ENCODE results near the gene TOM1L1. TPM values are rescaled to one million over a fixed set of nuclear protein-coding genes. Genes with fewer than 3 reads are reported as not detected.

The TOM1L1 gene
- total RNA-seq, 5 donors from 2014 or later (not counting 1 experiment from before 2014, with no cell fraction given) = 0.26 to 0.67 (median 0.49) TPM; not detected in 1

DNA sequence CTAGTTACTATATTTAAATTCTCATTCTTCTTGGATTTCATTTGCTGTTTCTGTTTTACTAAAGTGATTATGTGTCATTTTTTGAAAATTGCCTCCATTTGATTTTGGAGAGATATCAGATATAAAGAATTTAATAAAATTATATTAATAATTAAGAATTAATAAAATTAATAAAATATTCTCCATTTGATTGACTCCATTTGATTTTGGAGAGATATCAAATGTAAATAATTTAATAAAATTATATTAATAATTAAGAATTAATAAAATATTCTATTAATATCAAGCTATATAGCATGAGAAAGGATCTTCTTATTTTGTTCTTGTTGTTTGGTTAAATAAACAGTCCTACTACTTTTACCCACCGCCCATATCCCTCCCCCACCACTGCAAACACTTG is 90.9 kb downstream of the TOM1L1 start:
- ATAC-seq (replicated peaks in 1 of 4) (no peak), DNase-seq (no peak)
- no peaks in the 10 kb centered on the region for H3K9me3 Mint-ChIP-seq
- CTCF ChIA-PET = interaction anchor here (0.9 to 3.9 kb wide), 9 partner anchors 14 to 523 kb away, joined by 3 to 35 read pairs (median 5); no protein-coding TSS in a partner anchor
- no peak overlapping the region for H3K27ac ChIP-seq (ENCODE audit: low read length)
- POLR2A ChIA-PET = no interaction called here
- H3K4me3 ChIP-seq (ENCODE audit: control insufficient read depth in 1 of 2, extremely low read depth in 1 of 2, low read length in 1 of 2) = no peak overlapping the region
- no peaks in the 10 kb centered on the region for H3K9me3 ChIP-seq
- no peaks in the 10 kb centered on the region for H3K4me1 ChIP-seq (ENCODE audit: control insufficient read depth in 1 of 2, extremely low read depth in 1 of 2, insufficient read depth in 2 of 2, low read length in 2 of 2)
- peaks cover 21% of the 10 kb centered on the region for H3K36me3 Mint-ChIP-seq
- no peaks in the 10 kb centered on the region for H3K27me3 ChIP-seq (replicated peaks in 1 of 2; ENCODE audit: control insufficient read depth in 2 of 2, extremely low read depth in 1 of 2, insufficient read depth in 2 of 2, low read length in 1 of 2)
- H3K27me3 Mint-ChIP-seq = no peaks in the 10 kb centered on the region
- H3K4me1 Mint-ChIP-seq = no peaks in the 10 kb centered on the region
- H3K27ac Mint-ChIP-seq = no peak overlapping the region
- peaks cover 0 to 2% of the 10 kb centered on the region in 2 donors for H3K36me3 ChIP-seq (ENCODE audit: control insufficient read depth in 2 of 2, extremely low read depth in 1 of 2, insufficient read depth in 1 of 2, low read length in 1 of 2)
- no CpG with 5 or more reads among the region's 1 CpG for WGBS (ENCODE audit: insufficient coverage)
- no peak overlapping the region for H3K4me3 Mint-ChIP-seq

DNA sequence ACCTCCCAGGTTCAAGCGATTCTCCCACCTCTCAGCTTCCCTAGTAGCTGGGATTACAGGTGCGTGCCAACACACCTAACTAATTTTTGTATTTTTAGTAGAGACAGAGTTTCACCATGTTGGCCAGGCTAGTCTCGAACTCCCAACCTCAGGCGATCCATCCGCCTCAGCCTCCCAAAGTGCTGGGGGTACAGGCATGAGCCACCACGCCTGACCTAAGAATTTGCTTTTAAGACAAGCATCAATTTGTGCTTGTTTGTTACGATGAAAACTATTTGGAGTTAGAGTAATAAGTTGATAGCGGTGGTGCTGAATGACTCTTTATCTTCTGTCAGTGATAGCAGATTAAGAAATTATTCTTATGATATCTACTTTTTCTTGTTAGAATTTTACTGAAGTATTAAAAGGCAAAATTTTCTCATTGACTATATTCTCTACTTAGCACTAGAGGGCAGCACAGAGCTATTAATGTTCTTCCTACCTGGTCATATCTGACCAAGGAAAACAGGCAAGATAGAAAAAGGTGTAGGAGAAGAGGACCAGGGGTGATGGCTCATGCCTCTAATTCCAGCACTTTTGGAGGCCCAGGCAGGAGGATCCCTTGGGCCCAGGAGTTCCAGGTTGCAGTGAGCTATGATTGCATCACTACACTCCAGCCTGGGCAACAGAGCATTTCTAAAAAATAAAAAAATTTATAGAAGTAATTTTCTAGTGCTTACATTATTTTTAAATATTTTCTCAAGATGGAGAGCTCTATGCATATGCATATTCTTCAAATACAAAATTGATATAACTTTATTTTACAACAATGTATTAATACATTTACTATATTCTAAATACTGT is 92.4 kb downstream of the TOM1L1 start:
- Histone ChIP-seq H3K27ac (ENCODE audit: low read length) (no peak overlapping the region), H3K4me1 (ENCODE audit: control insufficient read depth in 1 of 2, extremely low read depth in 1 of 2, insufficient read depth in 2 of 2, low read length in 2 of 2) (no peaks in the 10 kb centered on the region), H3K4me3 (ENCODE audit: control insufficient read depth in 1 of 2, extremely low read depth in 1 of 2, low read length in 1 of 2) (no peak overlapping the region), H3K36me3 (ENCODE audit: control insufficient read depth in 2 of 2, extremely low read depth in 1 of 2, insufficient read depth in 1 of 2, low read length in 1 of 2) (peaks cover 0 to 2% of the 10 kb centered on the region in 2 donors), H3K27me3 (replicated peaks in 1 of 2; ENCODE audit: control insufficient read depth in 2 of 2, extremely low read depth in 1 of 2, insufficient read depth in 2 of 2, low read length in 1 of 2) (no peaks in the 10 kb centered on the region), H3K9me3 (no peaks in the 10 kb centered on the region)
- H3K4me1 Mint-ChIP-seq = no peaks in the 10 kb centered on the region
- peak in 5 of 35 experiments; percentile 6 to 74 (median 9) for DNase-seq
- no peak overlapping the region for H3K4me3 Mint-ChIP-seq
- H3K27me3 Mint-ChIP-seq = no peaks in the 10 kb centered on the region
- H3K27ac Mint-ChIP-seq = no peak overlapping the region
- WGBS (ENCODE audit: insufficient coverage) = 67% methylated on average over 3 of the region's 8 CpGs
- H3K9me3 Mint-ChIP-seq = no peaks in the 10 kb centered on the region
- CTCF ChIA-PET = interaction anchor here (0.6 to 3.9 kb wide), 39 partner anchors 11 to 1758 kb away, joined by 3 to 35 read pairs (median 4); partner anchors contain the start of gene HLF (in 1 of the 2)
- POLR2A ChIA-PET = no interaction called here
- ATAC-seq (replicated peaks in 1 of 4) = peak in 3 of 4 experiments; percentile 37 to 54 (median 46)
- H3K36me3 Mint-ChIP-seq = peaks cover 22% of the 10 kb centered on the region

DNA sequence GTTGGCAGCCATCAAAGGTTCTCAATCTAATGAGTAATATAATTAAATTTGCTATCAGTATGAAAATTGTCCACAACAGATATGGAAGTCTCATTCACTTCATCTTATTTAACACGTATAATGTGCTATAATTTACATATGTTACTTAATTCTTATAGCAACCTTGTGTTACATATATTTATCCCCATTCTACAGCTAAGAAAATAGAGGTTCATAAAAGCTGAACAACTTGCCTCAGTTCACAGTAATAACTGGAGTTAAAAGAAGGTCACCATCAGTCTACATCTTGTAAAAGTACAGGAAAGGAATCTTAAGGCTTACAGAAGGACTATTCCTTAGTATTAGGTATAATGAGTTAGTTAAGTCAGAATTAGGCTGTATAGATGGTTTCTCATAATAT is 95.8 kb downstream of the TOM1L1 start:
- ATAC-seq (replicated peaks in 1 of 4) (no peak), DNase-seq (no peak)
- H3K4me1 Mint-ChIP-seq = no peaks in the 10 kb centered on the region
- no CpG with 5 or more reads among the region's 1 CpG for WGBS (ENCODE audit: insufficient coverage)
- H3K36me3 Mint-ChIP-seq = peaks cover 30% of the 10 kb centered on the region
- no peaks in the 10 kb centered on the region for H3K9me3 Mint-ChIP-seq
- CTCF ChIA-PET = interaction anchor here in 1 of 2 donors (1.2 kb wide), 1 partner anchor 300 kb away, joined by 3 read pairs; no protein-coding TSS in a partner anchor
- H3K36me3 ChIP-seq (ENCODE audit: control insufficient read depth in 2 of 2, extremely low read depth in 1 of 2, insufficient read depth in 1 of 2, low read length in 1 of 2) = no peaks in the 10 kb centered on the region
- no peak overlapping the region for H3K27ac Mint-ChIP-seq
- POLR2A ChIA-PET = no interaction called here
- H3K27me3 ChIP-seq (replicated peaks in 1 of 2; ENCODE audit: control insufficient read depth in 2 of 2, extremely low read depth in 1 of 2, insufficient read depth in 2 of 2, low read length in 1 of 2) = no peaks in the 10 kb centered on the region
- H3K9me3 ChIP-seq = no peaks in the 10 kb centered on the region
- no peak overlapping the region for H3K4me3 Mint-ChIP-seq
- no peaks in the 10 kb centered on the region for H3K4me1 ChIP-seq (ENCODE audit: control insufficient read depth in 1 of 2, extremely low read depth in 1 of 2, insufficient read depth in 2 of 2, low read length in 2 of 2)
- H3K27me3 Mint-ChIP-seq = no peaks in the 10 kb centered on the region
- H3K4me3 ChIP-seq (ENCODE audit: control insufficient read depth in 1 of 2, extremely low read depth in 1 of 2, low read length in 1 of 2) = no peak overlapping the region
- no peak overlapping the region for H3K27ac ChIP-seq (ENCODE audit: low read length)

DNA sequence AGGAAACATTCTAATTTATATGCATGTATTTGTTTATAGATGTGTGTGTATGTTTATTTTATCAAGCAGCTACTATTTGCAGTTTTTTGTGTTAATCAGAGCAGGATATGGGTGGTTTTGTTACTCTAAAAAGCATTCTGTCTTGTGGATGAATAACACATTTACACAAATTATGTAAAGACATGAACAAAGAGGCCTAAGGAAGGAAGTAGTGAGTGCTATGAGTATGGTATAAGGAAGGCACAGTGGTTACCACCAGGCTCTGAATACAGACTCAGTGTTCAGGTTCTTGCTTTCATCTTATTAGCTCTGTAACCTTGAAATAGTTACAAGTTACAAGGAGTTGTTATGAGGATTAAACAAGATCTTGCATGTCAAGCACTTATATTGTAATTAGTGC is 101.8 kb downstream of the TOM1L1 start:
- H3K27me3 ChIP-seq (replicated peaks in 1 of 2; ENCODE audit: control insufficient read depth in 2 of 2, extremely low read depth in 1 of 2, insufficient read depth in 2 of 2, low read length in 1 of 2) = no peaks in the 10 kb centered on the region
- DNase-seq = no peak
- Mint-ChIP-seq H3K4me1 (no peaks in the 10 kb centered on the region), H3K27ac (no peak overlapping the region), H3K4me3 (no peak overlapping the region), H3K27me3 (no peaks in the 10 kb centered on the region), H3K36me3 (peaks cover 8% of the 10 kb centered on the region), H3K9me3 (no peaks in the 10 kb centered on the region)
- no peaks in the 10 kb centered on the region for H3K9me3 ChIP-seq
- H3K27ac ChIP-seq (ENCODE audit: low read length) = no peak overlapping the region
- H3K4me3 ChIP-seq (ENCODE audit: control insufficient read depth in 1 of 2, extremely low read depth in 1 of 2, low read length in 1 of 2) = no peak overlapping the region
- H3K36me3 ChIP-seq (ENCODE audit: control insufficient read depth in 2 of 2, extremely low read depth in 1 of 2, insufficient read depth in 1 of 2, low read length in 1 of 2) = no peaks in the 10 kb centered on the region
- H3K4me1 ChIP-seq (ENCODE audit: control insufficient read depth in 1 of 2, extremely low read depth in 1 of 2, insufficient read depth in 2 of 2, low read length in 2 of 2) = peaks cover 0 to 3% of the 10 kb centered on the region in 2 experiments
- ATAC-seq (replicated peaks in 1 of 4) = no peak
- POLR2A ChIA-PET = interaction anchor here in 1 of 2 donors (0.6 kb wide), 1 partner anchor 77 kb away, joined by 9 read pairs; no protein-coding TSS in a partner anchor
- CTCF ChIA-PET = interaction anchor here (0.6 to 3.7 kb wide), 3 partner anchors 8 to 14 kb away, joined by 3 to 17 read pairs (median 4); no protein-coding TSS in a partner anchor

DNA sequence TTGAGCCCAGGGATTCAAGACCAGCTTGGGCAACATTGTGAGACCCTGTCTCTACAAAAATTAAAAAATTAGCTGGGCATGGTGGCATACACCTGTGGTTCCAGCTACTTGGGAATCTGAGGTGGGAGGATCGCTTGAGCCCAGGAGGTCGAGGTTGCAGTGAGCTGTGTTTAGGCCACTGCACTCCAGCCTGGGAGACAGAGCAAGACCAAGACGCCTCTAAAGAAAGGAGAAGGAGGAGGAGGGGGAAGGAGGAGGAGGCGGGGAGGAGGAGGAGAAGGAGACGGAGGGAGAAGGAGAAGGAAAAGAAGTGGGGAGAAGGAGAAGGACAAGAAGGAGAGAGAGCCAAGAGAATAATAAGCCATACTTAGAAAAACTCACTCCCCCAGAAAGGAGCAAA is 103.8 kb downstream of the TOM1L1 start:
- no peak overlapping the region for H3K27ac ChIP-seq (ENCODE audit: low read length)
- 89% methylated on average over 2 of the region's 5 CpGs for WGBS (ENCODE audit: insufficient coverage)
- no peaks in the 10 kb centered on the region for H3K9me3 ChIP-seq
- peaks cover 0 to 2% of the 10 kb centered on the region in 2 donors for H3K36me3 ChIP-seq (ENCODE audit: control insufficient read depth in 2 of 2, extremely low read depth in 1 of 2, insufficient read depth in 1 of 2, low read length in 1 of 2)
- DNase-seq = no peak
- no peaks in the 10 kb centered on the region for H3K27me3 ChIP-seq (replicated peaks in 1 of 2; ENCODE audit: control insufficient read depth in 2 of 2, extremely low read depth in 1 of 2, insufficient read depth in 2 of 2, low read length in 1 of 2)
- no peaks in the 10 kb centered on the region for H3K27me3 Mint-ChIP-seq
- peaks cover 0 to 3% of the 10 kb centered on the region in 2 experiments for H3K4me1 ChIP-seq (ENCODE audit: control insufficient read depth in 1 of 2, extremely low read depth in 1 of 2, insufficient read depth in 2 of 2, low read length in 2 of 2)
- no peak for ATAC-seq (replicated peaks in 1 of 4)
- no peak overlapping the region for H3K4me3 ChIP-seq (ENCODE audit: control insufficient read depth in 1 of 2, extremely low read depth in 1 of 2, low read length in 1 of 2)
- no peak overlapping the region for H3K27ac Mint-ChIP-seq
- ChIA-PET POLR2A (interaction anchor here in 1 of 2 donors (0.6 kb wide), 1 partner anchor 358 kb away, joined by 3 read pairs; no protein-coding TSS in a partner anchor), CTCF (interaction anchor here in 1 of 2 donors (3.7 kb wide), 1 partner anchor 12 kb away, joined by 17 read pairs; no protein-coding TSS in a partner anchor)
- H3K4me1 Mint-ChIP-seq = no peaks in the 10 kb centered on the region
- no peaks in the 10 kb centered on the region for H3K9me3 Mint-ChIP-seq
- no peak overlapping the region for H3K4me3 Mint-ChIP-seq
- H3K36me3 Mint-ChIP-seq = peaks cover 19% of the 10 kb centered on the region

DNA sequence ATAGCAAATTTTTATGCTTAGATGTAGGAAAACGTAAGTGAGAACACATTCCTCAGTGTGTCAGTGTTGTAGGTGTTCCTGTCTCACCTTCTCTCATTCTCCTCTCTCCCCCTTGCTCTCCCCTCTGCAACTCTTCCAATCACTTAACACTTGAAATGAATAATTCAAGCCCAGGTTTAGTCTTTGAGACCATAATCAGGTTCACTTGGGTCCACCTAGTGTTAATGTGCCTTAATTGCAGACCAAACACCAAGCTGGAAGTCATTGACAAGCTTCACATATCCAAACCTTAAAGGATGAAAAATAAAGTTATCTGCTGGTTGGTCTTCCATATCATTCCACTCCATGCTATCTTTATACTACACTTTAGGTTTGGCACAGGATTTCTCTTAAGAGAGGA is 104.9 kb downstream of the TOM1L1 start:
- no peak overlapping the region for H3K27ac Mint-ChIP-seq
- ChIA-PET POLR2A (no interaction called here), CTCF (interaction anchor here (0.6 to 3.7 kb wide), 8 partner anchors 12 to 351 kb away, joined by 3 to 17 read pairs (median 3); no protein-coding TSS in a partner anchor)
- H3K4me1 Mint-ChIP-seq = no peaks in the 10 kb centered on the region
- Histone ChIP-seq H3K36me3 (ENCODE audit: control insufficient read depth in 2 of 2, extremely low read depth in 1 of 2, insufficient read depth in 1 of 2, low read length in 1 of 2) (peaks cover 0 to 2% of the 10 kb centered on the region in 2 donors), H3K9me3 (no peaks in the 10 kb centered on the region), H3K27me3 (replicated peaks in 1 of 2; ENCODE audit: control insufficient read depth in 2 of 2, extremely low read depth in 1 of 2, insufficient read depth in 2 of 2, low read length in 1 of 2) (no peaks in the 10 kb centered on the region), H3K4me1 (ENCODE audit: control insufficient read depth in 1 of 2, extremely low read depth in 1 of 2, insufficient read depth in 2 of 2, low read length in 2 of 2) (peaks cover 0 to 3% of the 10 kb centered on the region in 2 experiments), H3K4me3 (ENCODE audit: control insufficient read depth in 1 of 2, extremely low read depth in 1 of 2, low read length in 1 of 2) (no peak overlapping the region), H3K27ac (ENCODE audit: low read length) (no peak overlapping the region)
- DNase-seq (peak in 1 of 35 experiments; percentile 14), ATAC-seq (replicated peaks in 1 of 4) (no peak)
- H3K9me3 Mint-ChIP-seq = no peaks in the 10 kb centered on the region
- H3K4me3 Mint-ChIP-seq = no peak overlapping the region
- H3K36me3 Mint-ChIP-seq = peaks cover 16% of the 10 kb centered on the region
- H3K27me3 Mint-ChIP-seq = no peaks in the 10 kb centered on the region
- no CpG with 5 or more reads among the region's 1 CpG for WGBS (ENCODE audit: insufficient coverage)

Measured in T-cell (primary cell).